Heart left ventricle (tissue), 16 donors: ENCODE data around the gene BTBD1. TPM values are rescaled to one million over a fixed set of nuclear protein-coding genes. Genes with fewer than 3 reads are reported as not detected.
A peak's percentile ranks its signal among the peaks of the same experiment; 100 is the strongest.

Experiments
- ATAC-seq, 4 donors: fragments of 200-7000 bp; cut with Tn5 transposase; one replicate each; pipeline ENCODE4 v1.9.1; 2020 to 2022; ENCODE audit warnings: moderate library complexity in 4 of 4, mild to moderate bottlenecking in 3 of 4, moderate number of reproducible peaks in 1 of 4
- DNase-seq, 5 donors: peaks; one replicate each; pipeline ENCODE4 v3.0.0-alpha.2; 2020
- H3K27ac ChIP-seq, 12 donors: fragments of 200-600 bp; sonication (generic) in 4 of 12; one replicate each; pipeline versions ENCODE4 v1.5.0 to v1.8.0; 2016 to 2022; ENCODE audit warnings: mild to moderate bottlenecking in 2 of 12
- H3K27me3 ChIP-seq, 9 donors: fragments of 200-600 bp; sonication (generic) in 2 of 9; one replicate each; pipeline versions ENCODE4 v1.5.1 to v1.8.0; 2016 to 2022; ENCODE audit warnings: mild to moderate bottlenecking in 3 of 9
- H3K36me3 ChIP-seq, 9 donors: fragments of 200-600 bp; sonication (generic) in 2 of 9; one replicate each; pipeline versions ENCODE4 v1.5.0 to v1.8.0; 2018 to 2022; ENCODE audit warnings: mild to moderate bottlenecking in 2 of 9
- H3K4me1 ChIP-seq, 12 donors: fragments of 200-600 bp; sonication (generic) in 4 of 12; one replicate each; pipeline versions ENCODE4 v1.5.0 to v1.8.0; 2016 to 2022; ENCODE audit warnings: mild to moderate bottlenecking in 3 of 12
- H3K4me3 ChIP-seq, 12 donors: fragments of 200-600 bp; sonication (generic) in 4 of 12; one replicate each; pipeline versions ENCODE4 v1.5.0 to v1.8.0; 2017 to 2022; ENCODE audit warnings: mild to moderate bottlenecking in 9 of 12, moderate library complexity in 4 of 12
- H3K9me3 ChIP-seq, 12 donors: fragments of 200-600 bp; sonication (generic) in 4 of 12; one replicate each; pipeline versions ENCODE4 v1.5.0 to v1.8.0; 2016 to 2022; ENCODE audit warnings: mild to moderate bottlenecking in 1 of 12
- CTCF ChIP-seq, 12 donors: fragments of 200-600 bp; sonication (generic) in 4 of 12; IDR thresholded peaks; one replicate each; pipeline versions ENCODE4 v1.5.0 to v1.8.0; 2018 to 2022; ENCODE audit warnings: antibody characterized with exemption in 12 of 12, mild to moderate bottlenecking in 5 of 12
- POLR2A ChIP-seq, 2 donors: fragments of 450-650 bp; IDR thresholded peaks; one replicate each; pipeline ENCODE4 v1.6.1; 2017; ENCODE audit warnings: antibody characterized with exemption in 2 of 2, mild to moderate bottlenecking in 2 of 2, moderate library complexity in 2 of 2
- WGBS, 4 donors: extraction: QIAGEN DNeasy Blood & Tissue Kit in 2 of 4; methylation state at CpG; one replicate each; pipeline versions ENCODE4 v1.1.5 to v1.1.7; 2013 to 2018; 5-methylcytosine and 5-hydroxymethylcytosine counted together
- intact Hi-C, 10 donors: fragments of 100-400 bp; cut with DNase I; formaldehyde crosslinking; loops; one replicate each; pipeline versions ENCODE4 v1.11.1 to v1.14.2; 2022
- polyA plus RNA-seq, 2 donors: library from polyadenylated mRNA; stranded (reverse); fragments of 200-250 nt; gene quantifications; one replicate each; pipeline ENCODE4 v1.2.3, GENCODE V29; 2013
- total RNA-seq, 9 donors: library from RNA; depleted of rRNA in 2 of 9; stranded (reverse); fragments of >200 nt in 2 of 9; fragmentation: NEBNext Ultra II Directional in 3 of 9; extraction: Animal tissue kit (Norgen Biotek cat#: 25700) in 3 of 9; gene quantifications; one replicate each; pipeline versions ENCODE4 v1.1.0 to v1.2.4, GENCODE V29; 2016 to 2023
- donor health status: ischemic (EF 13 %, LVEDD 7.1; RV severe dilation, severe dysfunction).
- donor health status: healthy with polysubstance abuse.
- donor health status: DM: no; HTN: yes; CAD: no.
- donor health status: DM: no; HTN: no; CAD: no.
- donor health status: ischemic (EF 25% LVEDD 6.9; RV normal size, moderate dysfunction).
- donor health status: ischemic (EF 25% LVEDD 5.7; RV mildly dilated, moderate dysfunction).
- donor health status: healthy.
- donor health status: DM: yes; HTN: yes; CAD: no.
- donor health status: ischemic (EF 35%, LVEDD 5.7; RV mildly dilated, moderate dysfunction).
- donor health status: nonischemic (EF 11% LVEDD 7.7; RV severe dilation, severe dysfunction).
- donor health status: DM: yes; HTN: yes; CAD: no.
- donor health status: PGD.
- donor health status: ischemic (EF 29% LVEDD 5.4; RV normal size, mild dysfunction).
- donor health status: nonischemic (EF 23%, LVEDD 6.1; RV moderate dilation, normal function).

Gene BTBD1
- total and polyA plus RNA-seq, 11 donors, result 15.2 to 192 (median 136) TPM

DNA sequence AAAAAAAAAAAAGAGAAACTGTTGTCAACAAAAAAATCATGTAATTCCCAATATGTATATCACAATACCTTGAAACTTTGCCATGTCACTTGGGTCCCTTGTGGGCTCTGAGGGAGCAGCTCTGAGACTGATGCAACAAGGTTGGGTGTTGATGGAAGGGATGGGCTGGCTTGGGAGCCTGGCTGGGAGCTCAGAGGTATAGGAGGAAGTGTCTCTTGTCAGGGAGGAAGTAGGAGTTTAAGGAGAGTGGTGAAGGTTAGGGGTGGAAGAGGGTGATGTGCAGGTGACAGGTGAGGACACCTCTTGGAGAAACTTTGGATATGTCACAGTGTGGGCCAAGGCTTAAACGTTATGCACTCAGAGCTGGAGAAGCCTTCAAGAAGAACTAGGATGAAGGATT is 38.4 kb upstream of the BTBD1 start:
- intact Hi-C loops, result loop anchor here in 4 of 10 donors (5.0 to 10.0 kb wide), 4 partner anchors 38 to 102 kb away; partner anchors contain the start of genes BTBD1 (in 2 of the 4), HDGFL3 (in 2 of the 4) and C15orf40 (in 1 of the 4)
- TF ChIP-seq CTCF (IDR thresholded peaks at IDR 0.05), result no peak
- no peak for TF ChIP-seq POLR2A (IDR thresholded peaks at IDR 0.05)
- Histone ChIP-seq H3K9me3 (no peaks in the 10 kb centered on the region), H3K27ac (no peak overlapping the region), H3K27me3 (peaks cover 0 to 18% (median 0%) of the 10 kb centered on the region in 9 donors), H3K4me3 (no peak overlapping the region), H3K36me3 (no peaks in the 10 kb centered on the region), H3K4me1 (peaks cover 3 to 34% (median 13%) of the 10 kb centered on the region in 12 donors)
- no peak for ATAC-seq
- DNase-seq, result no peak
- WGBS, 4 donors, result 63 to 80% (median 78%) methylated on average over 1 of the region's 1 CpG

DNA sequence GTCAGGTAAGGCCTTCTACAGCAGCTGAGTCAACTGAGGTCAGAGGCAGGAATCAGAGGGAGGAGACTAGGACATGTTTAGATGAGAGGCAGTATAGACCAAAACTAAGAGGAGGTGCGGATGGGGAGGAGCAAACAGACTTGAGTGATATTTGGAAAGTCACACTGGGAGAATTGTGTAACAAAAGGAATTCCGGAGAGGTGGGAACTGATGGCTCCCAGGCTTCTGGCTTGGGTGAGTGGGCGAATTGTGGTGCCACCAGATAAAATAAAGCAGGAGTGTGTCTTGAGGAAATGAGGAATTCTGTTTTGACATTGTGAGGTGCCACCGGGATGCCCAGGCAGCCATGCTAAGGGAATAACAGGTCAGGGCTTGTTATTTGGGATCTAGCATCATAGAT is 37.1 kb upstream of the BTBD1 start:
- H3K4me1 ChIP-seq, result peaks cover 3 to 31% (median 13%) of the 10 kb centered on the region in 12 donors
- TF ChIP-seq CTCF (IDR thresholded peaks at IDR 0.05) (no peak), POLR2A (IDR thresholded peaks at IDR 0.05) (no peak)
- 78 to 91% (median 86%) methylated on average over 4 of the region's 4 CpGs for WGBS, 4 donors
- peaks cover 0 to 12% (median 0%) of the 10 kb centered on the region in 9 donors for H3K27me3 ChIP-seq
- intact Hi-C loops, result loop anchor here in 1 of 10 donors (10.0 kb wide), 1 partner anchor 101 kb away; the partner anchor contains the start of gene HDGFL3
- H3K4me3 ChIP-seq, result no peak overlapping the region
- H3K27ac ChIP-seq, result no peak overlapping the region
- DNase-seq, result no peak
- H3K36me3 ChIP-seq, result no peaks in the 10 kb centered on the region
- H3K9me3 ChIP-seq, result no peaks in the 10 kb centered on the region
- ATAC-seq, result no peak

- 55 to 66% (median 59%) methylated on average over 2 of the region's 2 CpGs for WGBS, 4 donors
- TF ChIP-seq POLR2A (IDR thresholded peaks at IDR 0.05), result no peak
- no peak for TF ChIP-seq CTCF (IDR thresholded peaks at IDR 0.05)
- H3K4me1 ChIP-seq, result peaks cover 0 to 16% (median 2%) of the 10 kb centered on the region in 12 donors
- peaks cover 0 to 3% (median 0%) of the 10 kb centered on the region in 9 donors for H3K27me3 ChIP-seq
- H3K27ac ChIP-seq, result no peak overlapping the region
- H3K36me3 ChIP-seq, result no peaks in the 10 kb centered on the region
- ATAC-seq, result no peak
- peaks cover 0 to 9% (median 0%) of the 10 kb centered on the region in 12 donors for H3K9me3 ChIP-seq
- no peak for DNase-seq
- intact Hi-C loops, result loop anchor here in 1 of 10 donors (10.0 kb wide), 1 partner anchor 102 kb away; the partner anchor contains the start of gene HDGFL3
- no peak overlapping the region for H3K4me3 ChIP-seq
These were observed 35.3 kb upstream of the BTBD1 start for GRCh38 chr15:83102346-83102745.

- intact Hi-C loops, result loop anchor here in 1 of 10 donors (10.0 kb wide), 1 partner anchor 105 kb away; the partner anchor contains the start of gene HDGFL3
These were observed 33.1 kb upstream of the BTBD1 start for GRCh38 chr15:83100097-83100646.

More at GRCh38 chr15:83100097-83100646, 33.1 kb upstream of the BTBD1 start:
- Histone ChIP-seq H3K27me3 (no peaks in the 10 kb centered on the region), H3K4me3 (no peak overlapping the region), H3K9me3 (peaks cover 0 to 9% (median 0%) of the 10 kb centered on the region in 12 donors), H3K4me1 (peaks cover 0 to 10% (median 0%) of the 10 kb centered on the region in 12 donors), H3K27ac (peak overlapping the region in 1 of 12 donors; percentile 51), H3K36me3 (no peaks in the 10 kb centered on the region)
- DNase-seq (no peak), ATAC-seq (peak; percentile 23 to 61 (median 54))
- 17 to 34% (median 30%) methylated on average over 2 of the region's 2 CpGs for WGBS, 4 donors
- no peak for TF ChIP-seq CTCF (IDR thresholded peaks at IDR 0.05)
- no peak for TF ChIP-seq POLR2A (IDR thresholded peaks at IDR 0.05)
